Measurements from ENCODE around the gene LMF2. TPM values are rescaled to one million over a fixed set of nuclear protein-coding genes. Genes with fewer than 3 reads are reported as not detected.
A peak's percentile ranks its signal among the peaks of the same experiment; 100 is the strongest.

LMF2 gene
- polyA plus RNA-seq, 6 donors from 2014 or later, result 6.4 to 20.9 (median 10.1) TPM

GRCh38 chr22:50463188-50463900, 44.2 kb downstream of the LMF2 start:
- no peaks in the 10 kb centered on the region for H3K27me3 Mint-ChIP-seq
- H3K9me3 Mint-ChIP-seq, result no peaks in the 10 kb centered on the region
- H3K4me3 Mint-ChIP-seq, result peak overlapping the region in 1 of 8 donors; percentile 15
- peak overlapping the region in 4 of 6 donors; percentile 34 to 82 (median 64) for H3K27ac Mint-ChIP-seq
- peaks cover 0 to 30% of the 10 kb centered on the region in 2 donors for H3K36me3 Mint-ChIP-seq
- DNase-seq (no peak), ATAC-seq (ENCODE audit: low read depth in 2 of 2) (no peak)
- H3K4me1 Mint-ChIP-seq, result peaks cover 13 to 17% (median 13%) of the 10 kb centered on the region in 3 donors

DNA sequence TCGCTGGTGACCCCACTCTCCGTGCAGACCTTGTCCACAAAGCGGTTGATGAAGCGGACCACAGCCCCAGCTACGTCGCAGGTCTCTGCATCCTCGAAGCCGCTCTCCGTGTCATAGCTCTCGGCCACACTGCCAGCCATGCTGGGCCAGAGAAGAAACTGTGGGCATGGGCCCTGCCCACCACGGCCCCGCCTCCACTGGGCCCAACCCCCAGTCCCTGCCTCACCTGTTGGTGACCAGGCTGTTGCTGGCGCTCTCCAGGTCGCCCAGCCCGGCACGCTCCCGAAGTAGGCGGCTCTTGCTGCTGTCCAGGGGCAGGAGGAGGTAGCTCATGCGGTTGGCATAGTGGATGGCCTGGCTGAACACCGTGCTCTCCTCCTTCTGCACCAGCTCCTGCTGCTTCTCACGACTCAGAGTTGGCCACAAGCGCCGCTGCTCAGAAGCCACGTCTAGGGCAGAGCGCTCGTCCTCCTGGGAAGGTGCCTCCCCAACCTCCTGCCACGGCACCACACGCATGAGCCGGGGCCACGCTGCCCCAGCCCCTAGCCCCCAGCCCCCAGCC, 45.4 kb downstream of the LMF2 start:
- DNase-seq (no peak), ATAC-seq (ENCODE audit: low read depth in 2 of 2) (no peak)
- Mint-ChIP-seq H3K27me3 (no peaks in the 10 kb centered on the region), H3K9me3 (no peaks in the 10 kb centered on the region), H3K27ac (peak overlapping the region in 1 of 6 donors; percentile 26), H3K4me3 (peak overlapping the region in 1 of 8 donors; percentile 63), H3K4me1 (peaks cover 4 to 20% (median 6%) of the 10 kb centered on the region in 3 donors), H3K36me3 (peaks cover 0 to 31% of the 10 kb centered on the region in 2 donors)

- Mint-ChIP-seq H3K9me3 (no peaks in the 10 kb centered on the region), H3K27me3 (no peaks in the 10 kb centered on the region), H3K4me1 (peaks cover 0 to 15% (median 1%) of the 10 kb centered on the region in 3 donors), H3K4me3 (no peak overlapping the region), H3K27ac (no peak overlapping the region), H3K36me3 (peaks cover 0 to 26% of the 10 kb centered on the region in 2 donors)
- DNase-seq (no peak), ATAC-seq (ENCODE audit: low read depth in 2 of 2) (no peak)
These were observed 46.0 kb downstream of the LMF2 start for GRCh38 chr22:50461536-50461935.

GRCh38 chr22:50460938-50461337, 46.6 kb downstream of the LMF2 start:
- no peaks in the 10 kb centered on the region for H3K9me3 Mint-ChIP-seq
- ATAC-seq (ENCODE audit: low read depth in 2 of 2), result no peak
- no peak overlapping the region for H3K27ac Mint-ChIP-seq
- no peak overlapping the region for H3K4me3 Mint-ChIP-seq
- peaks cover 0 to 20% of the 10 kb centered on the region in 2 donors for H3K36me3 Mint-ChIP-seq
- no peaks in the 10 kb centered on the region for H3K27me3 Mint-ChIP-seq
- no peak for DNase-seq
- H3K4me1 Mint-ChIP-seq, result peaks cover 0 to 10% (median 0%) of the 10 kb centered on the region in 3 donors

- Mint-ChIP-seq H3K9me3 (no peaks in the 10 kb centered on the region), H3K36me3 (peaks cover 0 to 18% of the 10 kb centered on the region in 2 donors), H3K4me1 (peaks cover 0 to 10% (median 0%) of the 10 kb centered on the region in 3 donors), H3K27ac (no peak overlapping the region), H3K4me3 (no peak overlapping the region), H3K27me3 (no peaks in the 10 kb centered on the region)
- ATAC-seq (ENCODE audit: low read depth in 2 of 2), result peak; percentile 35 to 49
- no peak for DNase-seq
These were observed 47.9 kb downstream of the LMF2 start for GRCh38 chr22:50459496-50460140.

- no peaks in the 10 kb centered on the region for H3K27me3 Mint-ChIP-seq
- peak overlapping the region in 2 of 6 donors; percentile 76 to 79 for H3K27ac Mint-ChIP-seq
- no peak overlapping the region for H3K4me3 Mint-ChIP-seq
- DNase-seq (no peak), ATAC-seq (ENCODE audit: low read depth in 2 of 2) (no peak)
- no peaks in the 10 kb centered on the region for H3K9me3 Mint-ChIP-seq
- peaks cover 0 to 10% (median 0%) of the 10 kb centered on the region in 3 donors for H3K4me1 Mint-ChIP-seq
- peaks cover 0 to 18% of the 10 kb centered on the region in 2 donors for H3K36me3 Mint-ChIP-seq
These were observed 48.5 kb downstream of the LMF2 start for GRCh38 chr22:50459016-50459415.

DNA sequence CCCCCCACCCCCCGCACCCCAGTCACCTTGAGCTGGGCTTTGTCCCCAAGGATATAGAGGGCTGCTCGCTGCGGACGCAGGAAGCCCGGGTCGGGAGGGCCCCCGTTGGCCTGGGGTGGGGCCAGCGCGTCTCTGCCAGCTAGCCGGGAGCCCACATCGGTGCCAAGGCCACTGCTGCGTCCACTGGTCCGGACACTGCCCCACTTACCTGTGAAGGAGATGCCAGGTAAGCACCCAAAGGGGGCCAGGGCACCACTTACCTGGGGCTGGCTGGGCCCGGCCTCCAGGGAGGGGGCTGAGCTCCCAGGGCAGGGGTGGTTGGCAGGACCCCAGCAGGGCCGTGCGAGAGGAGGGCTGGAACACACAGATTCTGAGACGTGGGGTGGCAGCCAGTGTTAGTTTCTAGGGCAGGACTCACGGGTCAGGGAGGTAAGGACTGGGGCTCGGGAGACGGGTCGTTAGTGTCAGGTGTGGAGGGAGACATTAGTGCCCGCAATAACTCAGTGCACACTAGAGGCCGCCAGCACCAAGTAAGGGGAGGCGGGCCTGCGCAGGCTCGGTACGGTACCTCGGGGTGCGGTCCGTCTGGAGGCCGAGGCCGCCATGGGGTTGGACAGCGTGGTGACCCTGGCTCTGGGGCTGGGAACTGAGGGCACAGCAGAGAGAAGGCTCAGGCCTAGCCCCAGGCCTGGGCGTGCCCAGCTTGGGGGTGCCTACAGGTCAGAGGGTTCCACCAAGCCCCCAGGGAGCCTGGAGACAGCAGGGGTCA, 50.9 kb downstream of the LMF2 start:
- peak; percentile 38 to 54 for ATAC-seq (ENCODE audit: low read depth in 2 of 2)
- H3K4me3 Mint-ChIP-seq, result no peak overlapping the region
- H3K36me3 Mint-ChIP-seq, result peaks cover 0 to 11% of the 10 kb centered on the region in 2 donors
- no peaks in the 10 kb centered on the region for H3K27me3 Mint-ChIP-seq
- H3K4me1 Mint-ChIP-seq, result peaks cover 0 to 7% (median 0%) of the 10 kb centered on the region in 3 donors
- H3K9me3 Mint-ChIP-seq, result no peaks in the 10 kb centered on the region
- no peak for DNase-seq
- peak overlapping the region in 1 of 6 donors; percentile 52 for H3K27ac Mint-ChIP-seq

GRCh38 chr22:50456026-50456425, 51.5 kb downstream of the LMF2 start:
- Mint-ChIP-seq H3K27ac (peak overlapping the region in 1 of 6 donors; percentile 57), H3K27me3 (no peaks in the 10 kb centered on the region), H3K36me3 (peaks cover 0 to 11% of the 10 kb centered on the region in 2 donors), H3K4me1 (peaks cover 0 to 7% (median 0%) of the 10 kb centered on the region in 3 donors), H3K9me3 (no peaks in the 10 kb centered on the region), H3K4me3 (peak overlapping the region in 1 of 8 donors; percentile 5)
- ATAC-seq (ENCODE audit: low read depth in 2 of 2) (no peak), DNase-seq (no peak)

GRCh38 chr22:50455201-50455600, 52.3 kb downstream of the LMF2 start:
- H3K27ac Mint-ChIP-seq, result peak overlapping the region in 1 of 6 donors; percentile 70
- H3K4me1 Mint-ChIP-seq, result peaks cover 0 to 7% (median 3%) of the 10 kb centered on the region in 3 donors
- peak overlapping the region in 1 of 8 donors; percentile 56 for H3K4me3 Mint-ChIP-seq
- H3K36me3 Mint-ChIP-seq, result peaks cover 0 to 11% of the 10 kb centered on the region in 2 donors
- H3K27me3 Mint-ChIP-seq, result no peaks in the 10 kb centered on the region
- no peak for DNase-seq
- H3K9me3 Mint-ChIP-seq, result no peaks in the 10 kb centered on the region
- ATAC-seq (ENCODE audit: low read depth in 2 of 2), result no peak

GRCh38 chr22:50454556-50455075, 52.9 kb downstream of the LMF2 start:
- Mint-ChIP-seq H3K36me3 (peaks cover 1 to 11% of the 10 kb centered on the region in 2 donors), H3K4me3 (no peak overlapping the region), H3K27ac (peak overlapping the region in 3 of 6 donors; percentile 47 to 70 (median 56)), H3K9me3 (no peaks in the 10 kb centered on the region), H3K4me1 (peaks cover 5 to 11% (median 6%) of the 10 kb centered on the region in 3 donors), H3K27me3 (no peaks in the 10 kb centered on the region)
- no peak for ATAC-seq (ENCODE audit: low read depth in 2 of 2)
- no peak for DNase-seq

Data from naive B cell (primary cell).